ENCODE data around the gene IGF1R.

DNA sequence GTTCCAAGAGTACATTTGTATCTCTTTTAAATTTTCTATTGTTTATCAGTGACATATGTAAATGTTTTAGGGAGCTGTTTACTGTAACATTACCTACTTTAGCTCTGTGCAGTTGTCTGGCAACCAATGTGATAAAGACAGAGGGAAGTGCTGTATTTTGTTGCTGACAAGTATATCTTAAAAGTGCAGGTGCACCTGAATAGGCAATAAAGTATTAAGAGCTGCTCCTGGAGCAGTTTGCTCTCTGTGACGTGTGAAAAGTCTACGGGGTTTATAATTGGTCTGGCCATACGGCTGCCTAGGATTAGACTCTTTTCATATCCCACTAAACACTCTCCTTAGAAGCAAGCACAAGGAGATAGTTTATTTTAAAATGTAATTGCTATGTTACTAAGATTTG, 178.3 kb downstream of the IGF1R start:
- TF ChIP-seq CTCF (IDR thresholded peaks at IDR 0.05; ENCODE audit: poor library complexity) = no peak
- no peak for TF ChIP-seq EZH2 (IDR thresholded peaks at IDR 0.05; ENCODE audit: borderline replicate concordance)
- TF ChIP-seq EZH2phosphoT487 (IDR thresholded peaks at IDR 0.05; ENCODE audit: low read depth, severe bottlenecking, unreplicated experiment) = no peak
